K562 (cell line): ENCODE data around the gene POMP. TPM values are rescaled to one million over a fixed set of nuclear protein-coding genes. Genes with fewer than 3 reads are reported as not detected.
A peak's percentile ranks its signal among the peaks of the same experiment; 100 is the strongest.

Source experiments
- ATAC-seq: fragments of 200-7000 bp; cut with Tn5 transposase; 3 replicates; pipeline ENCODE4 v1.9.1; 2020; ENCODE audit warnings: moderate library complexity
- BruUV-seq: library from RNA; stranded (reverse); fragments of 400-500 nt; replicated peaks from 2 replicates; lab custom pipeline; 2021; lab: Mats Ljungman, UMichigan
- CTCF ChIA-PET: fragments of 300-600 bp; formaldehyde crosslinking; extraction: SDS; loops from one replicate; lab custom pipeline; 2021; ENCODE audit warnings: low intra/inter-chr PET ratio; lab: Yijun Ruan, JAX
- POLR2A ChIA-PET: fragments of 300-600, 350-650 bp; sonication (Branson Sonifier 250); formaldehyde crosslinking; extraction: SDS; loops from one replicate; lab custom pipeline; 2021; ENCODE audit warnings: antibody characterized with exemption, inconsistent platforms; lab: Yijun Ruan, JAX
- DNase-seq, 4 experiments: peaks; one replicate each; pipeline versions ENCODE4 v3.0.0 to v3.0.0-alpha.2; 2011 to 2018; ENCODE audit warnings: low spot score in 3 of 4, mixed read lengths in 3 of 4; ENCODE audit errors: extremely low read depth in 1 of 4
- FAIRE-seq: peaks from 2 replicates; lab custom pipeline; 2011; peaks lifted over from hg19 to GRCh38; lab: Jason Lieb, UNC
- H2AFZ ChIP-seq: 2 replicates; pipeline ENCODE4 v1.6.0; 2011; ENCODE audit warnings: low read depth, low read length, control low read depth, inconsistent platforms
- H3K27ac ChIP-seq: fragments of 200-600 bp; 3 replicates; pipeline ENCODE4 v1.8.0; 2011; ENCODE audit warnings: low read depth, mild to moderate bottlenecking, control low read depth, inconsistent platforms, low read length, moderate library complexity, mixed read lengths; ENCODE audit errors: extremely low read depth
- H3K27me3 ChIP-seq, 2 experiments: fragments of 300-600 bp in 1 of 2; 2 replicates in 1 of 2; 3 replicates in 1 of 2; pipeline versions ENCODE4 v1.6.0 to v1.8.0; 2011; ENCODE audit warnings: inconsistent platforms in 2 of 2, low read length in 2 of 2, mild to moderate bottlenecking in 1 of 2, mixed read lengths in 1 of 2, moderate library complexity in 1 of 2; ENCODE audit not compliant: control insufficient read depth in 2 of 2, insufficient read depth in 2 of 2
- H3K36me3 ChIP-seq: fragments of 300-600 bp; 3 replicates; pipeline ENCODE4 v1.8.0; 2011; ENCODE audit warnings: mild to moderate bottlenecking, low read length, inconsistent platforms; ENCODE audit not compliant: control insufficient read depth, insufficient read depth
- H3K4me1 ChIP-seq, 2 experiments: fragments of 200-600 bp in 1 of 2; replicated peaks in 1 of 2; 2 replicates in 1 of 2; 3 replicates in 1 of 2; pipeline versions ENCODE4 v1.5.1 to v1.8.0; 2011; ENCODE audit warnings: inconsistent platforms in 2 of 2, low read length in 2 of 2, mild to moderate bottlenecking in 1 of 2, mixed read lengths in 1 of 2, moderate library complexity in 1 of 2; ENCODE audit not compliant: control insufficient read depth in 2 of 2, insufficient read depth in 2 of 2
- H3K4me2 ChIP-seq: 2 replicates; pipeline ENCODE4 v1.6.1; 2011; ENCODE audit warnings: low read length, control low read depth, inconsistent platforms, mixed read lengths; ENCODE audit not compliant: insufficient read depth
- H3K4me3 ChIP-seq: fragments of 200-600 bp; sonication (generic), shearing (Covaris generic); 2 replicates; pipeline ENCODE4 v1.5.1; 2016; ENCODE audit warnings: control low read depth, inconsistent platforms
- H3K79me2 ChIP-seq: fragments of 200-600 bp; 3 replicates; pipeline ENCODE4 v1.8.0; 2011; ENCODE audit warnings: low read length, inconsistent platforms; ENCODE audit not compliant: control insufficient read depth, insufficient read depth
- H3K9ac ChIP-seq, 2 experiments: 2 replicates each; pipeline versions ENCODE4 v1.6.0 to v1.6.1; 2011; ENCODE audit warnings: low read depth in 2 of 2, low read length in 2 of 2, control low read depth in 1 of 2, inconsistent platforms in 1 of 2, mild to moderate bottlenecking in 1 of 2, mixed read lengths in 1 of 2; ENCODE audit not compliant: insufficient read depth in 1 of 2
- H3K9me1 ChIP-seq: one replicate; pipeline ENCODE4 v1.6.0; 2011; ENCODE audit warnings: inconsistent platforms, mild to moderate bottlenecking, low read length, moderate library complexity; ENCODE audit not compliant: control insufficient read depth, insufficient read depth
- H3K9me3 ChIP-seq: replicated peaks from 2 replicates; pipeline ENCODE4 v1.5.1; 2011; ENCODE audit warnings: low read depth, low read length, inconsistent platforms; ENCODE audit not compliant: control insufficient read depth, insufficient read depth
- H4K20me1 ChIP-seq: replicated peaks from 2 replicates; pipeline ENCODE4 v1.6.1; 2011; ENCODE audit warnings: low read length, inconsistent platforms, mixed read lengths; ENCODE audit not compliant: control insufficient read depth, insufficient read depth
- NFIX ChIP-seq: fragments of 250-450 bp; sonication (Bioruptor Pico); IDR thresholded peaks from 2 replicates; pipeline ENCODE4 v1.4.0; 2020; ENCODE audit warnings: low read depth, mild to moderate bottlenecking, moderate library complexity
- NKRF ChIP-seq: fragments of 450-650 bp; IDR thresholded peaks from 2 replicates; pipeline ENCODE4 v1.6.1; 2016; ENCODE audit warnings: borderline replicate concordance
- RAD21 ChIP-seq, 2 experiments: fragments of 250-450 bp in 1 of 2; fragments of 450-650 bp in 1 of 2; sonication (Bioruptor Pico) in 1 of 2; formaldehyde crosslinking in 1 of 2; IDR thresholded peaks in 1 of 2; conservative IDR thresholded peaks in 1 of 2; 2 replicates each; pipeline versions ENCODE4 v1.4.0 to v1.8.0; 2020 to 2022; ENCODE audit warnings: mild to moderate bottlenecking in 2 of 2, moderate library complexity in 1 of 2
- SIRT6 ChIP-seq: IDR thresholded peaks from one replicate; pipeline ENCODE4 v1.6.1; 2012; ENCODE audit warnings: low read depth, mild to moderate bottlenecking, control low read depth, inconsistent platforms, low read length, moderate library complexity
- WGBS: fragments of 100-300 bp; shearing (Covaris generic); methylation state at CpG from one replicate; pipeline ENCODE4 v1.1.6; 2016; ENCODE audit warnings: low coverage, mixed read lengths; ENCODE audit not compliant: insufficient coverage; ENCODE audit errors: missing lambda C conversion rate; 5-methylcytosine and 5-hydroxymethylcytosine counted together
- in situ Hi-C: fragments of 300-500 bp; cut with MboI; formaldehyde crosslinking; loops from 4 replicates; pipeline ENCODE4 v1.15.0; 2018; ENCODE audit warnings: inconsistent platforms, mixed read lengths
- intact Hi-C: fragments of 100-400 bp; cut with micrococcal nuclease; formaldehyde crosslinking; loops from 2 replicates; pipeline ENCODE4 v1.14.2; 2022
- polyA plus RNA-seq, 8 experiments: library from polyadenylated mRNA; depleted of rRNA in 4 of 8; stranded (reverse) in 5 of 8; unstranded in 3 of 8; fragments of >200 nt; fragmentation: Nextera tagmentation in 2 of 8; fragmentation: Illumina TruSeq in 1 of 8; extraction: Ambion mirVana in 2 of 8; extraction: Trizol in 1 of 8; gene quantifications; 2 replicates each; pipeline versions ENCODE4 v1.2.1 to v1.2.3, GENCODE V29; 2011 to 2014; ENCODE audit warnings: inconsistent platforms in 1 of 8, missing spikeins in 1 of 8
- total RNA-seq, 7 experiments: library from RNA; depleted of rRNA in 6 of 7; stranded (reverse); fragments of >200 nt in 6 of 7; fragmentation: Illumina TruSeq in 2 of 7; extraction: Trizol in 2 of 7; gene quantifications; 2 replicates each; pipeline versions ENCODE4 v1.2.1 to v1.2.3, GENCODE V29; 2011 to 2021; ENCODE audit warnings: low replicate concordance in 1 of 7
- TF ChIP-seq, protein P1 (sequence below), 3 experiments: IDR thresholded peaks in 2 of 3; conservative IDR thresholded peaks in 1 of 3; 2 replicates each; pipeline ENCODE4 v1.5.1; 2011 to 2012; ENCODE audit warnings: low read length in 3 of 3, mild to moderate bottlenecking in 3 of 3, control low read depth in 2 of 3, improper control_type of control experiment in 1 of 3, inconsistent platforms in 1 of 3, low read depth in 1 of 3, mixed read lengths in 1 of 3, moderate library complexity in 1 of 3; ENCODE audit not compliant: insufficient read depth in 2 of 3
- TF ChIP-seq, protein P2 (sequence below), 2 experiments: fragments of 450-650 bp; formaldehyde crosslinking in 1 of 2; IDR thresholded peaks; 2 replicates each; pipeline versions ENCODE4 v1.4.0 to v1.6.1; 2014 to 2020; ENCODE audit warnings: mild to moderate bottlenecking in 2 of 2, borderline replicate concordance in 1 of 2, low read depth in 1 of 2

The POMP gene
- total and polyA plus RNA-seq, 9 of the 15 experiments (the other 6 are each of a cell fraction or from before 2014, with no cell fraction given) = 69.2 to 647 (median 118) TPM

DNA sequence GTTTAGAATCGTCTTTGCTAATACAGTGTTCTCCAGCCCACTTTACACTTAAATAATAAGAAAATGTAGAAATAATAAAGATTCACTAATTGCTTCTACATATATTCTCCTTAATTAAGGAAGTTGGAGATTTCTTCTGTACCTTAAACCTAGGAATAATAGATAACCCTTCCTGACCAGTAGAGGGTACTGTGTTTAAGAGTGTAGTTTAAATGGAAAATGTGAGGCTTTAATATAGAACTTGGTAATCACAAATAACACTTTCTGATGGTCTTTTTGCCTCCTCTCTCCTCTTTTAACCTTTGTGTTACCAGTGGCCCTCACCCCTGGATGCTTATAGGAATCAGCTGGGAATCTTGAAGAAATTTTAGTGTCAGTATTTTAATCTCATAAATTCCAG is 20.7 kb downstream of the POMP start:
- DNase-seq (no peak), FAIRE-seq (no peak), ATAC-seq (peak; percentile 71)
- Histone ChIP-seq H4K20me1 (no peaks in the 10 kb centered on the region), H3K27ac (no peak overlapping the region), H3K27me3 (no peaks in the 10 kb centered on the region), H3K9me3 (no peaks in the 10 kb centered on the region), H3K36me3 (peaks cover 44% of the 10 kb centered on the region; the same call in 2 of the 3 replicates), H2AFZ (no peak overlapping the region), H3K79me2 (no peaks in the 10 kb centered on the region), H3K9ac (no peak overlapping the region), H3K4me2 (no peak overlapping the region), H3K4me3 (no peak overlapping the region), H3K4me1 (peaks cover 0 to 6% of the 10 kb centered on the region in 2 experiments; a peak in 3 of 5 replicates), H3K9me1 (no peaks in the 10 kb centered on the region)
- POLR2A ChIA-PET = interaction anchor here (0.8 kb wide), 1 partner anchor 155 kb away, joined by 3 read pairs; no protein-coding TSS in a partner anchor
- 20% methylated on average over 1 of the region's 1 CpG for WGBS
- TF ChIP-seq SIRT6 (no peak), RAD21 (CRISPR knock-in tag; conservative IDR thresholded peaks at IDR 0.05 in 1 of 2, IDR thresholded peaks at IDR 0.05 in 1 of 2) (peak in 1 of 2 experiments; percentile 49; a peak in 2 of 4 replicates), NKRF (no peak), NFIX (CRISPR knock-in tag) (no peak)
- TF ChIP-seq, protein P1, sequence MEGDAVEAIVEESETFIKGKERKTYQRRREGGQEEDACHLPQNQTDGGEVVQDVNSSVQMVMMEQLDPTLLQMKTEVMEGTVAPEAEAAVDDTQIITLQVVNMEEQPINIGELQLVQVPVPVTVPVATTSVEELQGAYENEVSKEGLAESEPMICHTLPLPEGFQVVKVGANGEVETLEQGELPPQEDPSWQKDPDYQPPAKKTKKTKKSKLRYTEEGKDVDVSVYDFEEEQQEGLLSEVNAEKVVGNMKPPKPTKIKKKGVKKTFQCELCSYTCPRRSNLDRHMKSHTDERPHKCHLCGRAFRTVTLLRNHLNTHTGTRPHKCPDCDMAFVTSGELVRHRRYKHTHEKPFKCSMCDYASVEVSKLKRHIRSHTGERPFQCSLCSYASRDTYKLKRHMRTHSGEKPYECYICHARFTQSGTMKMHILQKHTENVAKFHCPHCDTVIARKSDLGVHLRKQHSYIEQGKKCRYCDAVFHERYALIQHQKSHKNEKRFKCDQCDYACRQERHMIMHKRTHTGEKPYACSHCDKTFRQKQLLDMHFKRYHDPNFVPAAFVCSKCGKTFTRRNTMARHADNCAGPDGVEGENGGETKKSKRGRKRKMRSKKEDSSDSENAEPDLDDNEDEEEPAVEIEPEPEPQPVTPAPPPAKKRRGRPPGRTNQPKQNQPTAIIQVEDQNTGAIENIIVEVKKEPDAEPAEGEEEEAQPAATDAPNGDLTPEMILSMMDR (IDR thresholded peaks at IDR 0.05 in 2 of 3, conservative IDR thresholded peaks at IDR 0.05 in 1 of 3; ENCODE audit: insufficient read depth in 2 of 3, low read depth in 1 of 3, low read length in 3 of 3) = peak; percentile 10 to 42 (median 16); a peak in 3 of 6 replicates
- TF ChIP-seq, protein P2, sequence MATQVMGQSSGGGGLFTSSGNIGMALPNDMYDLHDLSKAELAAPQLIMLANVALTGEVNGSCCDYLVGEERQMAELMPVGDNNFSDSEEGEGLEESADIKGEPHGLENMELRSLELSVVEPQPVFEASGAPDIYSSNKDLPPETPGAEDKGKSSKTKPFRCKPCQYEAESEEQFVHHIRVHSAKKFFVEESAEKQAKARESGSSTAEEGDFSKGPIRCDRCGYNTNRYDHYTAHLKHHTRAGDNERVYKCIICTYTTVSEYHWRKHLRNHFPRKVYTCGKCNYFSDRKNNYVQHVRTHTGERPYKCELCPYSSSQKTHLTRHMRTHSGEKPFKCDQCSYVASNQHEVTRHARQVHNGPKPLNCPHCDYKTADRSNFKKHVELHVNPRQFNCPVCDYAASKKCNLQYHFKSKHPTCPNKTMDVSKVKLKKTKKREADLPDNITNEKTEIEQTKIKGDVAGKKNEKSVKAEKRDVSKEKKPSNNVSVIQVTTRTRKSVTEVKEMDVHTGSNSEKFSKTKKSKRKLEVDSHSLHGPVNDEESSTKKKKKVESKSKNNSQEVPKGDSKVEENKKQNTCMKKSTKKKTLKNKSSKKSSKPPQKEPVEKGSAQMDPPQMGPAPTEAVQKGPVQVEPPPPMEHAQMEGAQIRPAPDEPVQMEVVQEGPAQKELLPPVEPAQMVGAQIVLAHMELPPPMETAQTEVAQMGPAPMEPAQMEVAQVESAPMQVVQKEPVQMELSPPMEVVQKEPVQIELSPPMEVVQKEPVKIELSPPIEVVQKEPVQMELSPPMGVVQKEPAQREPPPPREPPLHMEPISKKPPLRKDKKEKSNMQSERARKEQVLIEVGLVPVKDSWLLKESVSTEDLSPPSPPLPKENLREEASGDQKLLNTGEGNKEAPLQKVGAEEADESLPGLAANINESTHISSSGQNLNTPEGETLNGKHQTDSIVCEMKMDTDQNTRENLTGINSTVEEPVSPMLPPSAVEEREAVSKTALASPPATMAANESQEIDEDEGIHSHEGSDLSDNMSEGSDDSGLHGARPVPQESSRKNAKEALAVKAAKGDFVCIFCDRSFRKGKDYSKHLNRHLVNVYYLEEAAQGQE (IDR thresholded peaks at IDR 0.05; ENCODE audit: borderline replicate concordance) = peak; percentile 19; the same call in 1 of the 2 replicates
- TF ChIP-seq, protein P2 (CRISPR knock-in tag; IDR thresholded peaks at IDR 0.05; ENCODE audit: low read depth) = no peak
- intact Hi-C loops = loop anchor here (5.0 kb wide), 1 partner anchor 118 kb away; no protein-coding TSS in a partner anchor
- CTCF ChIA-PET = interaction anchor here (1.1 kb wide), 1 partner anchor 117 kb away, joined by 3 read pairs; no protein-coding TSS in a partner anchor
- no TSS peak for BruUV-seq
- in situ Hi-C loops = loop anchor here (10.0 kb wide), 1 partner anchor 115 kb away; no protein-coding TSS in a partner anchor
